Measurements from ENCODE around the gene RAB40C.

RAB40C gene, protein sequence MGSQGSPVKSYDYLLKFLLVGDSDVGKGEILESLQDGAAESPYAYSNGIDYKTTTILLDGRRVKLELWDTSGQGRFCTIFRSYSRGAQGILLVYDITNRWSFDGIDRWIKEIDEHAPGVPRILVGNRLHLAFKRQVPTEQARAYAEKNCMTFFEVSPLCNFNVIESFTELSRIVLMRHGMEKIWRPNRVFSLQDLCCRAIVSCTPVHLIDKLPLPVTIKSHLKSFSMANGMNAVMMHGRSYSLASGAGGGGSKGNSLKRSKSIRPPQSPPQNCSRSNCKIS

DNA sequence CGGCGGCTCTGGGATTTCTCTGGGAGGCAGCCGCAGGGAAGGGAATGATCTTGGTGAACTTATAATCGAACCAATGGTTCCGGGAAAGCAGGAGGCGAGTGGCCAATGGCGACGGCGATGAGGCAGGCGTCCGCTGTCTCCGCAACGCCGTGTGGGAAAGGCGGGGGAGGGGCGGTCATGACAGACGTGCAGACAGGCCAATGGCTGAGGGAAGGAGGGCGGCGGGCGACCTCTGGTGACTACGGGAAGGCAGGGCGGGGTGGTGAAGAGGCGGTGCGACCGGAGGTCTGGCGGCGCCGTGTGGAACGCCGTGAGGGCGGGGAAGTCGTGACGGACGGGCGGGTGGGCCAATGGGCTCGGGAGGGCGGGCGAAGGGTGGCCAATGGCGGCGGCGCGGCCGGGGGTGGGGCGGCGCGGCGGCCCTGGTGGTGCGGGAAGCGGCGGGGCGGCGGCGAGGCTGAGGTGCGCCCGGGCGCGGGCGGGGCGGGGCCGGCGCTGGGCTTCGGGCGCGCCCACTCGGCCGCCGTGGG, at the start of gene RAB40C:
Gene RAB40C (plus strand): TSS at position 409 of the 530 bp plus-strand sequence. CDS start 226 bp downstream, outside the sequence.
- POLR2A ChIA-PET: interaction anchor here (0.8 kb wide), 1 partner anchor 11 kb away, joined by 4 read pairs; no protein-coding TSS in a partner anchor
- peak; percentile 95 for DNase-seq (ENCODE audit: extremely low spot score)
- CTCF ChIA-PET: no interaction called here
- TF ChIP-seq PKNOX1 (IDR thresholded peaks at IDR 0.05) (peak; percentile 100), ARNT (IDR thresholded peaks at IDR 0.05) (no peak)

GRCh38 chr16:540645-541340, 49.1 kb upstream of the RAB40C start:
- no peak for DNase-seq (ENCODE audit: extremely low spot score)
- ChIA-PET POLR2A (interaction anchor here (1.6 kb wide), 1 partner anchor 14 kb away, joined by 5 read pairs; the partner anchor contains the start of gene CAPN15), CTCF (no interaction called here)
- no peak for TF ChIP-seq CTBP1 (IDR thresholded peaks at IDR 0.05; ENCODE audit: borderline replicate concordance)
- TF ChIP-seq FOXA1 (IDR thresholded peaks at IDR 0.05): no peak

- ChIA-PET CTCF (interaction anchor here (1.1 kb wide), 1 partner anchor 27 kb away, joined by 3 read pairs; no protein-coding TSS in a partner anchor), POLR2A (no interaction called here)
- DNase-seq (ENCODE audit: extremely low spot score): no peak
- TF ChIP-seq FOXK2 (IDR thresholded peaks at IDR 0.05) (no peak), BHLHE40 (IDR thresholded peaks at IDR 0.05; ENCODE audit: borderline replicate concordance) (no peak), L3MBTL2 (conservative IDR thresholded peaks at IDR 0.05) (no peak), ELF4 (IDR thresholded peaks at IDR 0.05) (no peak), NFRKB (IDR thresholded peaks at IDR 0.05) (no peak), ARNT (IDR thresholded peaks at IDR 0.05) (no peak), LEF1 (IDR thresholded peaks at IDR 0.05; ENCODE audit: borderline replicate concordance) (no peak), FOXM1 (IDR thresholded peaks at IDR 0.05; ENCODE audit: borderline replicate concordance) (no peak), SP1 (IDR thresholded peaks at IDR 0.05) (no peak), CTBP1 (IDR thresholded peaks at IDR 0.05; ENCODE audit: borderline replicate concordance) (no peak), TARDBP (IDR thresholded peaks at IDR 0.05) (no peak), FOXA1 (IDR thresholded peaks at IDR 0.05) (no peak), PKNOX1 (IDR thresholded peaks at IDR 0.05) (no peak), ZNF384 (IDR thresholded peaks at IDR 0.05) (no peak), SUZ12 (IDR thresholded peaks at IDR 0.05) (no peak)
These were observed 46.3 kb upstream of the RAB40C start for GRCh38 chr16:543301-544164.

- POLR2A ChIA-PET: no interaction called here
- DNase-seq (ENCODE audit: extremely low spot score): no peak
These were observed 45.3 kb upstream of the RAB40C start for GRCh38 chr16:544517-544916.

DNA sequence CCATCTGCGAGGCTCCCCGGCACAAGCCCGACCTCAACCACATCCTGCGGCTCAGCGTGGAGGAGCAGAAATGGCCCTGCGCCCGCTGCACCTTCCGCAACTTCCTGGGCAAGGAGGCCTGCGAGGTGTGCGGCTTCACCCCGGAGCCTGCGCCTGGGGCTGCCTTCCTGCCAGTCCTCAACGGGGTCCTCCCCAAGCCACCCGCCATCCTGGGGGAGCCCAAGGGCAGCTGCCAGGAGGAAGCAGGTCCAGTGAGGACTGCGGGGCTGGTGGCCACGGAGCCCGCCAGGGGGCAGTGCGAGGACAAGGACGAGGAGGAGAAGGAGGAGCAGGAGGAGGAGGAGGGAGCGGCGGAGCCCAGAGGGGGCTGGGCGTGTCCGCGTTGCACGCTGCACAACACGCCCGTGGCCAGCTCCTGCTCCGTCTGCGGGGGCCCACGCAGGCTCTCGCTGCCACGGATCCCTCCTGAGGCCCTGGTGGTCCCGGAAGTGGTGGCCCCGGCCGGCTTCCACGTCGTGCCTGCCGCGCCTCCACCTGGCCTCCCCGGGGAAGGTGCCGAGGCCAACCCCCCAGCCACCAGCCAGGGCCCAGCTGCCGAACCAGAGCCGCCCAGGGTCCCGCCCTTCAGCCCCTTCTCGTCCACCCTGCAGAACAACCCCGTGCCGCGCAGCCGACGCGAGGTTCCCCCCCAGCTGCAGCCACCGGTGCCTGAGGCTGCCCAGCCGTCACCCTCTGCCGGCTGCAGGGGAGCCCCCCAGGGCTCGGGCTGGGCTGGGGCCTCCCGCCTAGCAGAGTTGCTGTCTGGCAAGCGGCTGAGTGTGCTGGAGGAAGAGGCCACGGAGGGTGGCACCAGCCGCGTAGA, 42.7 kb upstream of the RAB40C start:
- TF ChIP-seq PKNOX1 (IDR thresholded peaks at IDR 0.05) (no peak; the same call in 1 of the 2 replicates), FOXK2 (IDR thresholded peaks at IDR 0.05) (no peak), FOXA1 (IDR thresholded peaks at IDR 0.05) (no peak), SP1 (IDR thresholded peaks at IDR 0.05) (no peak), L3MBTL2 (conservative IDR thresholded peaks at IDR 0.05) (no peak), ZNF384 (IDR thresholded peaks at IDR 0.05) (no peak), BHLHE40 (IDR thresholded peaks at IDR 0.05; ENCODE audit: borderline replicate concordance) (no peak), TARDBP (IDR thresholded peaks at IDR 0.05) (no peak), ELF4 (IDR thresholded peaks at IDR 0.05) (no peak), SUZ12 (IDR thresholded peaks at IDR 0.05) (no peak), CTBP1 (IDR thresholded peaks at IDR 0.05; ENCODE audit: borderline replicate concordance) (no peak), LEF1 (IDR thresholded peaks at IDR 0.05; ENCODE audit: borderline replicate concordance) (no peak), HDGF (IDR thresholded peaks at IDR 0.05; ENCODE audit: borderline replicate concordance) (no peak), FOXM1 (IDR thresholded peaks at IDR 0.05; ENCODE audit: borderline replicate concordance) (no peak), NFRKB (IDR thresholded peaks at IDR 0.05) (no peak), ARNT (IDR thresholded peaks at IDR 0.05) (no peak)
- ChIA-PET CTCF (no interaction called here), POLR2A (no interaction called here)
- peak; percentile 66 for DNase-seq (ENCODE audit: extremely low spot score)

More at GRCh38 chr16:544517-544916, 45.3 kb upstream of the RAB40C start:
- TF ChIP-seq NFRKB (IDR thresholded peaks at IDR 0.05) (no peak), L3MBTL2 (conservative IDR thresholded peaks at IDR 0.05) (no peak), HDGF (IDR thresholded peaks at IDR 0.05; ENCODE audit: borderline replicate concordance) (no peak), TARDBP (IDR thresholded peaks at IDR 0.05) (no peak), FOXM1 (IDR thresholded peaks at IDR 0.05; ENCODE audit: borderline replicate concordance) (no peak), SP1 (IDR thresholded peaks at IDR 0.05) (no peak), PKNOX1 (IDR thresholded peaks at IDR 0.05) (no peak), CTBP1 (IDR thresholded peaks at IDR 0.05; ENCODE audit: borderline replicate concordance) (no peak), FOXK2 (IDR thresholded peaks at IDR 0.05) (no peak), ARNT (IDR thresholded peaks at IDR 0.05) (no peak), FOXA1 (IDR thresholded peaks at IDR 0.05) (no peak), ELF4 (IDR thresholded peaks at IDR 0.05) (no peak)
- CTCF ChIA-PET: no interaction called here
